WTC11 (cell line): ENCODE measurements around the gene VIPR2. TPM values are rescaled to one million over a fixed set of nuclear protein-coding genes. Genes with fewer than 3 reads are reported as not detected.

Experiments used
- ATAC-seq: fragments of 200-7000 bp; cut with Tn5 transposase; 2 replicates; pipeline ENCODE4 v1.10.0; 2021; ENCODE audit warnings: mild to moderate bottlenecking, moderate library complexity
- CTCF ChIA-PET: fragments of 300-600 bp; sonication (Branson Sonifier 250); formaldehyde crosslinking; loops from one replicate; lab custom pipeline; 2021; ENCODE audit warnings: antibody characterized with exemption; lab: Charles Lee
- POLR2A ChIA-PET: fragments of 350-600 bp; sonication (Branson Sonifier 250); formaldehyde crosslinking; loops from one replicate; lab custom pipeline; 2021; ENCODE audit warnings: antibody characterized with exemption; lab: Charles Lee
- DNase-seq: peaks from one replicate; pipeline ENCODE4 v3.0.0; 2021; ENCODE audit warnings: low spot score
- H3K27ac Mint-ChIP-seq: 2 replicates; pipeline ENCODE4 v1.8.0; 2021; ENCODE audit warnings: mixed read lengths
- H3K27me3 Mint-ChIP-seq: 2 replicates; pipeline ENCODE4 v1.8.0; 2021; ENCODE audit warnings: low read depth, mild to moderate bottlenecking, moderate library complexity, mixed read lengths
- H3K36me3 Mint-ChIP-seq: 2 replicates; pipeline ENCODE4 v1.8.0; 2021; ENCODE audit warnings: mixed read lengths
- H3K4me1 Mint-ChIP-seq: 2 replicates; pipeline ENCODE4 v1.8.0; 2022; ENCODE audit warnings: mixed read lengths
- H3K4me3 Mint-ChIP-seq: 2 replicates; pipeline ENCODE4 v1.8.0; 2021; ENCODE audit warnings: mild to moderate bottlenecking, moderate library complexity, mixed read lengths
- H3K9me3 Mint-ChIP-seq: 2 replicates; pipeline ENCODE4 v1.8.0; 2021; ENCODE audit warnings: mixed read lengths
- ATF2 ChIP-seq: sonication (generic); formaldehyde crosslinking; IDR thresholded peaks from 2 replicates; pipeline ENCODE4 v1.8.1; 2022; ENCODE audit warnings: low read depth, missing genetic modification reagents, borderline replicate concordance
- CREB1 ChIP-seq: sonication (generic); formaldehyde crosslinking; IDR thresholded peaks from 2 replicates; pipeline ENCODE4 v1.8.0; 2023; ENCODE audit warnings: mild to moderate bottlenecking, missing genetic modification reagents
- E2F1 ChIP-seq: sonication (generic); formaldehyde crosslinking; IDR thresholded peaks from 2 replicates; pipeline ENCODE4 v1.8.0; 2022; ENCODE audit warnings: mild to moderate bottlenecking, missing genetic modification reagents
- ELF4 ChIP-seq: sonication (generic); formaldehyde crosslinking; IDR thresholded peaks from 2 replicates; pipeline ENCODE4 v1.8.1; 2022; ENCODE audit warnings: low read depth, mild to moderate bottlenecking, moderate library complexity, missing genetic modification reagents
- EMX1 ChIP-seq: fragments of 250-450 bp; sonication (Bioruptor Pico); IDR thresholded peaks from 2 replicates; pipeline ENCODE4 v1.8.0; 2021; ENCODE audit warnings: mild to moderate bottlenecking
- ERG ChIP-seq: fragments of 250-450 bp; sonication (Bioruptor Pico); IDR thresholded peaks from 2 replicates; pipeline ENCODE4 v1.8.0; 2021; ENCODE audit warnings: mild to moderate bottlenecking
- FOXK1 ChIP-seq: sonication (generic); formaldehyde crosslinking; IDR thresholded peaks from 2 replicates; pipeline ENCODE4 v1.8.0; 2022; ENCODE audit warnings: mild to moderate bottlenecking, moderate library complexity, missing genetic modification reagents
- MXD4 ChIP-seq: fragments of 250-450 bp; sonication (Bioruptor Pico); IDR thresholded peaks from 2 replicates; pipeline ENCODE4 v1.8.0; 2021; ENCODE audit warnings: mild to moderate bottlenecking, moderate library complexity, borderline replicate concordance
- MYBL2 ChIP-seq: sonication (generic); formaldehyde crosslinking; IDR thresholded peaks from 2 replicates; pipeline ENCODE4 v1.8.1; 2023; ENCODE audit warnings: mild to moderate bottlenecking, moderate library complexity, missing genetic modification reagents
- NFYB ChIP-seq: sonication (generic); formaldehyde crosslinking; conservative IDR thresholded peaks from 2 replicates; pipeline ENCODE4 v1.8.0; 2022; ENCODE audit warnings: low read depth, missing genetic modification reagents
- NR1H2 ChIP-seq: sonication (generic); formaldehyde crosslinking; IDR thresholded peaks from 2 replicates; pipeline ENCODE4 v1.9.0; 2021; ENCODE audit warnings: mild to moderate bottlenecking, moderate library complexity, missing genetic modification reagents
- NR3C1 ChIP-seq: sonication (generic); formaldehyde crosslinking; conservative IDR thresholded peaks from 2 replicates; pipeline ENCODE4 v1.8.1; 2023; ENCODE audit warnings: low read depth, mild to moderate bottlenecking, missing genetic modification reagents
- OVOL2 ChIP-seq: fragments of 250-450 bp; sonication (Bioruptor Pico); IDR thresholded peaks from 2 replicates; pipeline ENCODE4 v1.9.0; 2021; ENCODE audit warnings: mild to moderate bottlenecking, borderline replicate concordance
- SMAD3 ChIP-seq: sonication (generic); formaldehyde crosslinking; IDR thresholded peaks from 2 replicates; pipeline ENCODE4 v1.8.0; 2022; ENCODE audit warnings: missing genetic modification reagents, mild to moderate bottlenecking, borderline replicate concordance
- SOX15 ChIP-seq: fragments of 250-450 bp; sonication (Bioruptor Pico); IDR thresholded peaks from 2 replicates; pipeline ENCODE4 v1.9.0; 2021; ENCODE audit warnings: mild to moderate bottlenecking
- SP1 ChIP-seq: sonication (generic); formaldehyde crosslinking; conservative IDR thresholded peaks from 2 replicates; pipeline ENCODE4 v1.8.1; 2022; ENCODE audit warnings: missing genetic modification reagents
- USF1 ChIP-seq: sonication (generic); formaldehyde crosslinking; IDR thresholded peaks from 2 replicates; pipeline ENCODE4 v1.8.0; 2022; ENCODE audit warnings: mild to moderate bottlenecking, missing genetic modification reagents
- ZBTB21 ChIP-seq: sonication (generic); formaldehyde crosslinking; IDR thresholded peaks from 2 replicates; pipeline ENCODE4 v1.8.1; 2023; ENCODE audit warnings: mild to moderate bottlenecking, missing genetic modification reagents, borderline replicate concordance
- ZBTB43 ChIP-seq: sonication (generic); formaldehyde crosslinking; IDR thresholded peaks from 2 replicates; pipeline ENCODE4 v1.8.1; 2023; ENCODE audit warnings: mild to moderate bottlenecking, missing genetic modification reagents
- ZNF219 ChIP-seq: sonication (generic); formaldehyde crosslinking; IDR thresholded peaks from 2 replicates; pipeline ENCODE4 v1.8.0; 2023; ENCODE audit warnings: missing genetic modification reagents, mild to moderate bottlenecking, borderline replicate concordance
- ZNF263 ChIP-seq: sonication (generic); formaldehyde crosslinking; IDR thresholded peaks from 2 replicates; pipeline ENCODE4 v1.8.1; 2022; ENCODE audit warnings: low read depth, mild to moderate bottlenecking, moderate library complexity, missing genetic modification reagents
- ZNF317 ChIP-seq: sonication (generic); formaldehyde crosslinking; IDR thresholded peaks from 2 replicates; pipeline ENCODE4 v1.8.1; 2023; ENCODE audit warnings: low read depth, mild to moderate bottlenecking, moderate library complexity, missing genetic modification reagents, borderline replicate concordance
- ZNF425 ChIP-seq: fragments of 250-450 bp; sonication (Bioruptor Pico); conservative IDR thresholded peaks from 2 replicates; pipeline ENCODE4 v1.9.0; 2021; ENCODE audit warnings: mild to moderate bottlenecking
- ZNF671 ChIP-seq: fragments of 250-450 bp; sonication (Bioruptor Pico); IDR thresholded peaks from 2 replicates; pipeline ENCODE4 v1.8.0; 2021; ENCODE audit warnings: mild to moderate bottlenecking
- total RNA-seq: library from RNA; stranded (reverse); gene quantifications from 3 replicates; pipeline ENCODE4 v1.2.3, GENCODE V29; 2021

Gene VIPR2
- total RNA-seq, 1 experiment from 2014 or later = 7.5 TPM

- TF ChIP-seq FOXK1 (no peak), SMAD3 (no peak), ZNF317 (CRISPR knock-in tag) (no peak), ERG (CRISPR knock-in tag) (no peak), ELF4 (CRISPR knock-in tag) (no peak), SOX15 (CRISPR knock-in tag) (no peak), E2F1 (CRISPR knock-in tag) (no peak)
- TF ChIP-seq, all 79 proteins: peak for 0
Measured at GRCh38 chr7:159192725-159193453, 48.2 kb upstream of the VIPR2 start (continued).

GRCh38 chr7:159192013-159192412 is 47.3 kb upstream of the VIPR2 start:
- TF ChIP-seq USF1 (CRISPR knock-in tag) (no peak), ZBTB43 (no peak), ERG (CRISPR knock-in tag) (no peak), ZNF425 (CRISPR knock-in tag) (no peak), ZNF671 (CRISPR knock-in tag) (no peak), ATF2 (CRISPR knock-in tag) (no peak), ZNF263 (CRISPR knock-in tag) (no peak), MXD4 (CRISPR knock-in tag) (no peak), SP1 (CRISPR knock-in tag) (no peak), NFYB (no peak), NR3C1 (CRISPR knock-in tag) (no peak), CREB1 (CRISPR knock-in tag) (no peak), NR1H2 (no peak), ZNF219 (CRISPR knock-in tag) (no peak), MYBL2 (CRISPR knock-in tag) (no peak), ZBTB21 (CRISPR knock-in tag) (no peak), EMX1 (CRISPR knock-in tag) (no peak), OVOL2 (CRISPR knock-in tag) (no peak)
- peak; percentile 85 for ATAC-seq
- Mint-ChIP-seq H3K4me1 (peaks cover 35% of the 10 kb centered on the region), H3K27me3 (no peaks in the 10 kb centered on the region; the same call in 1 of the 2 replicates), H3K4me3 (no peak overlapping the region), H3K27ac (no peak overlapping the region), H3K9me3 (peaks cover 8% of the 10 kb centered on the region), H3K36me3 (no peaks in the 10 kb centered on the region)
- ChIA-PET CTCF (interaction anchor here (0.6 to 1.9 kb wide), 6 partner anchors 8 to 216 kb away, joined by 3 to 11 read pairs (median 4); no protein-coding TSS in a partner anchor), POLR2A (no interaction called here)
- DNase-seq = no peak
